Transverse colon (tissue), 4 donors: Measurements from ENCODE around the gene EIF4EBP2. TPM values are rescaled to one million over a fixed set of nuclear protein-coding genes. Genes with fewer than 3 reads are reported as not detected.
A peak's percentile ranks its signal among the peaks of the same experiment; 100 is the strongest.

Source experiments
- DNase-seq: peaks from one replicate; pipeline ENCODE4 v3.0.0-alpha.2; 2019
- H3K27ac ChIP-seq, 4 donors: fragments of 200-600 bp; sonication (generic); 2 replicates each; pipeline ENCODE4 v1.5.1; 2016 to 2018; ENCODE audit warnings: inconsistent platforms in 4 of 4
- H3K27me3 ChIP-seq: fragments of 200-600 bp; sonication (generic); 2 replicates; pipeline ENCODE4 v1.5.1; 2017; ENCODE audit warnings: inconsistent platforms
- H3K36me3 ChIP-seq, 4 donors: fragments of 200-600 bp; sonication (generic); 2 replicates each; pipeline ENCODE4 v1.5.1; 2017 to 2019; ENCODE audit warnings: inconsistent platforms in 4 of 4
- H3K4me1 ChIP-seq, 4 donors: fragments of 200-600 bp; sonication (generic); 2 replicates each; pipeline ENCODE4 v1.5.1; 2017 to 2020; ENCODE audit warnings: inconsistent platforms in 4 of 4
- H3K4me3 ChIP-seq, 4 donors: fragments of 200-600 bp; sonication (generic); 1 replicate in 1 of 4; 2 replicates in 3 of 4; pipeline versions ENCODE4 v1.5.1 to v1.6.1; 2017 to 2019; ENCODE audit warnings: inconsistent platforms in 4 of 4
- H3K9me3 ChIP-seq, 2 donors: fragments of 200-600 bp; sonication (generic); 2 replicates each; pipeline ENCODE4 v1.5.1; 2017 to 2019; ENCODE audit warnings: inconsistent platforms in 2 of 2
- EP300 ChIP-seq: sonication (generic); formaldehyde crosslinking; IDR thresholded peaks from one replicate; pipeline ENCODE4 v1.6.1; 2017; ENCODE audit warnings: antibody characterized with exemption, low read depth
- POLR2A ChIP-seq: fragments of 450-650 bp; IDR thresholded peaks from one replicate; pipeline ENCODE4 v1.6.1; 2016; ENCODE audit warnings: antibody characterized with exemption, mild to moderate bottlenecking, moderate library complexity
- POLR2AphosphoS5 ChIP-seq, 3 donors: sonication (generic); formaldehyde crosslinking; IDR thresholded peaks; one replicate each; pipeline ENCODE4 v1.6.1; 2016; ENCODE audit warnings: antibody characterized with exemption in 3 of 3
- WGBS, 2 donors: methylation state at CpG; one replicate each; pipeline ENCODE4 v1.1.5; 2018; ENCODE audit warnings: low coverage in 1 of 2; 5-methylcytosine and 5-hydroxymethylcytosine counted together
- in situ Hi-C, 4 donors: fragments of 200-750 bp; cut with MboI; loops; one replicate each; pipeline versions ENCODE4 v1.15.0 to v1.15.1; 2017; ENCODE audit warnings: low sequenced_read_pairs in 3 of 4, low pct_ligation_motif_present in 1 of 4, low pct_unique_long_range_greater_than_20kb in 1 of 4
- intact Hi-C: fragments of 100-400 bp; cut with DNase I; formaldehyde crosslinking; loops from one replicate; pipeline ENCODE4 v1.15.1; 2023; ENCODE audit warnings: low total_unique reads
- total RNA-seq, 4 donors: library from RNA; depleted of rRNA; stranded (reverse); fragments of >200 nt; gene quantifications; one replicate each; pipeline ENCODE4 v1.1.0, GENCODE V29; 2016
- TF ChIP-seq, protein P1 (sequence below), 5 experiments: fragments of 200-600 bp in 3 of 5; fragments of 450-650 bp in 2 of 5; sonication (generic) in 3 of 5; IDR thresholded peaks; 1 replicate in 2 of 5; 2 replicates in 3 of 5; pipeline ENCODE4 v1.5.1; 2016 to 2017; ENCODE audit warnings: antibody characterized with exemption in 5 of 5, inconsistent platforms in 3 of 5, mild to moderate bottlenecking in 2 of 5, moderate library complexity in 1 of 5

Gene EIF4EBP2
- total RNA-seq, 4 donors from 2014 or later = 43.6 to 117 (median 110) TPM

DNA sequence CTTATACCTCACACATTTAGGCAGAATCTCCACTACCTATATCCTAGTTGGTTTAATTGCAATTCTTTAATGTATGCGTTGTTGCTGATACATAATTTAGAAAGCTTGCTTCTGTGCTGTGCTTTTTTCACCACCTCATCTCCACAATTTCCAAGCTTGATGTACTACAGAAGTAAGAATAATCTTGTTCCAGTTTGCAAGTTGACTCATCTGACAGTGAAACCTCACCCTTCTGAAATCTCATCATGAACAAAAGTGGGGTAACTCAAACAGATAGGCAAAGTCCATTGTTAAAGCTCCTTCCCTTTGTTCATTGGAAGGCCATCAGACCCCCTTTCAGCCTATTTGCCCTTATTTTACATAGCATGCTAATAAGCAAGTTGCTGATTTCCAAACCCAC lies 13.6 kb downstream of the EIF4EBP2 start:
- WGBS, 2 donors = 97 to 100% methylated on average over 1 of the region's 1 CpG
- in situ Hi-C loops = no loop called here

DNA sequence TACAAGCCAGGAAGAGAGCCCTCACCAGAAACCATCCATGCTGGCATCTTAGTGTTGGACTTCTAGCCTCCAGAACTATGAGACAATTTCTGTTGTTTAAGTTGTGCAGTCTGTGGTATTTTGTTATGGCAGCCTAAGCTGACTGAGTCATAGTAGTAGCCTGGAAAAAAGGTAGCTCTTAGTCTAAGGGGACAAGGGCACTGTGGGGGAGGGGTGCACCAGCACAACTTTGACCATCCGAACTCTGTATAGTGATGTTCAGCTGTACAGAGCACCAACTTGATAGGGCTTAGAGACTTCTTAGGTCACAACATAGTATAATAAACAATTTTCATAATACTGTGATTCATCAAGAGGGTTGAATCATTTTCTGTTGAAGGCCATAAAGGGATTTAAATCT lies 14.3 kb downstream of the EIF4EBP2 start:
- in situ Hi-C loops = no loop called here
- no peak for DNase-seq
- intact Hi-C loops = no loop called here
- H3K27ac ChIP-seq = peak overlapping the region in 1 of 4 donors; percentile 22
- WGBS, 2 donors = 60 to 74% methylated on average over 1 of the region's 1 CpG
- H3K4me3 ChIP-seq = no peak overlapping the region
- H3K4me1 ChIP-seq = peaks cover 0 to 3% (median 0%) of the 10 kb centered on the region in 4 donors
- peak in 1 of 3 donors; percentile 6 for TF ChIP-seq POLR2AphosphoS5 (IDR thresholded peaks at IDR 0.05)
- no peak for TF ChIP-seq POLR2A
- peaks cover 0 to 34% (median 17%) of the 10 kb centered on the region in 4 donors for H3K36me3 ChIP-seq
- H3K27me3 ChIP-seq = no peaks in the 10 kb centered on the region
- no peaks in the 10 kb centered on the region for H3K9me3 ChIP-seq

More for the DNA sequence above, 13.6 kb downstream of the EIF4EBP2 start:
- Histone ChIP-seq H3K4me3 (no peak overlapping the region), H3K36me3 (peaks cover 0 to 28% (median 14%) of the 10 kb centered on the region in 4 donors), H3K4me1 (peaks cover 0 to 6% (median 0%) of the 10 kb centered on the region in 4 donors), H3K9me3 (no peaks in the 10 kb centered on the region), H3K27me3 (no peaks in the 10 kb centered on the region), H3K27ac (no peak overlapping the region)
- TF ChIP-seq POLR2A (no peak), EP300 (no peak)
- TF ChIP-seq, protein P1, sequence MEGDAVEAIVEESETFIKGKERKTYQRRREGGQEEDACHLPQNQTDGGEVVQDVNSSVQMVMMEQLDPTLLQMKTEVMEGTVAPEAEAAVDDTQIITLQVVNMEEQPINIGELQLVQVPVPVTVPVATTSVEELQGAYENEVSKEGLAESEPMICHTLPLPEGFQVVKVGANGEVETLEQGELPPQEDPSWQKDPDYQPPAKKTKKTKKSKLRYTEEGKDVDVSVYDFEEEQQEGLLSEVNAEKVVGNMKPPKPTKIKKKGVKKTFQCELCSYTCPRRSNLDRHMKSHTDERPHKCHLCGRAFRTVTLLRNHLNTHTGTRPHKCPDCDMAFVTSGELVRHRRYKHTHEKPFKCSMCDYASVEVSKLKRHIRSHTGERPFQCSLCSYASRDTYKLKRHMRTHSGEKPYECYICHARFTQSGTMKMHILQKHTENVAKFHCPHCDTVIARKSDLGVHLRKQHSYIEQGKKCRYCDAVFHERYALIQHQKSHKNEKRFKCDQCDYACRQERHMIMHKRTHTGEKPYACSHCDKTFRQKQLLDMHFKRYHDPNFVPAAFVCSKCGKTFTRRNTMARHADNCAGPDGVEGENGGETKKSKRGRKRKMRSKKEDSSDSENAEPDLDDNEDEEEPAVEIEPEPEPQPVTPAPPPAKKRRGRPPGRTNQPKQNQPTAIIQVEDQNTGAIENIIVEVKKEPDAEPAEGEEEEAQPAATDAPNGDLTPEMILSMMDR (IDR thresholded peaks at IDR 0.05) = no peak
- intact Hi-C loops = no loop called here
- no peak for DNase-seq

DNA sequence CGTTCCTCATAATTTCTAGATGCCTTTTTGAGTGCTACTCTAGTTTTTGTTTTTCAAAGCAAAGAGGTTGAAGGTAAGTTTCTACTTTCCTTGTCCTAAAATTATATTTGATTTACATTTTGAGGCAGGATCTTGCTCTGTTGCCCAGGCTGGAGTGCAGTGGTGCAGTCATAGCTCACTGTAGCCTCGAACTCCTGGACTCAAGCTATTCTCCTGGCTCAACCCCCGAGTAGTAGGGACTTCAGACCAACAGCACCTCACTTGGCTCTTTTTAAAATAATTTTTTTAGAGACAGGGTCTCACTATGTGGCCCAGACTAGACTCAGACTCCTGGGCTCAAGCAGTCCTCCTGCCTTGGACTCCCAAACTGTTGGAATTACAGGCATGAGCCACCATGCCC lies 14.8 kb downstream of the EIF4EBP2 start:
- peaks cover 0 to 3% (median 0%) of the 10 kb centered on the region in 4 donors for H3K4me1 ChIP-seq
- WGBS, 2 donors = 60 to 92% methylated on average over 1 to 3 of the region's 3 CpGs
- no peak for DNase-seq
- H3K36me3 ChIP-seq = peaks cover 0 to 39% (median 20%) of the 10 kb centered on the region in 4 donors
- H3K4me3 ChIP-seq = no peak overlapping the region
- intact Hi-C loops (no loop called here), in situ Hi-C loops (no loop called here)
- no peaks in the 10 kb centered on the region for H3K27me3 ChIP-seq
- TF ChIP-seq, protein P1 (IDR thresholded peaks at IDR 0.05) = no peak
- TF ChIP-seq POLR2AphosphoS5 (IDR thresholded peaks at IDR 0.05) (no peak), EP300 (no peak), POLR2A (no peak)
- peak overlapping the region in 1 of 4 donors; percentile 22 for H3K27ac ChIP-seq
- H3K9me3 ChIP-seq = no peaks in the 10 kb centered on the region

DNA sequence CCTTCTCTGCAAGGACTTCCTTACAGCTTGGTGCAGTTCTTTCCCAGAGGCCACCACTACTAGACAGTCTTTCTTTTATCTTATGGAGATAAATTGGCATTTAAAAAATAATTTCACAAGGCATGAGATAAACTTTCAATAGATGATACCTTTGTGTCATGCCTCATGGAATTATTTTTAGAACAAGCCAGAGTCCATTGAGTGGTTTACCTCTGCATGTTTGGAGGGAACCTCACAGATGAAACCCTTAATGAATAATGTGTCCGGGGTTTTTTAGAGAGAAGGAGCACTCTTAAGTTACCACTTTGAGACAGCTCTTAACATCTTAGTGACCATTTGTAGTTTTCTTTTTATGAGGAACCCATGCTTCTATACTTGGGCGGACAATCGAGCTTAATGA lies 20.4 kb downstream of the EIF4EBP2 start:
- TF ChIP-seq POLR2AphosphoS5 (IDR thresholded peaks at IDR 0.05) = no peak
- TF ChIP-seq, protein P1 (IDR thresholded peaks at IDR 0.05) = no peak
- TF ChIP-seq POLR2A = no peak
- TF ChIP-seq EP300 = no peak
- Histone ChIP-seq H3K27ac (peak overlapping the region in 3 of 4 donors; percentile 38 to 58 (median 39)), H3K4me3 (no peak overlapping the region), H3K36me3 (peaks cover 0 to 48% (median 21%) of the 10 kb centered on the region in 4 donors), H3K27me3 (no peaks in the 10 kb centered on the region), H3K9me3 (no peaks in the 10 kb centered on the region), H3K4me1 (peaks cover 0 to 35% (median 19%) of the 10 kb centered on the region in 4 donors)
- whole genome bisulfite sequencing, 2 donors = 88 to 90% methylated on average over 3 of the region's 3 CpGs
- in situ Hi-C loops = no loop called here
- no peak for DNase-seq
- intact Hi-C loops = no loop called here

DNA sequence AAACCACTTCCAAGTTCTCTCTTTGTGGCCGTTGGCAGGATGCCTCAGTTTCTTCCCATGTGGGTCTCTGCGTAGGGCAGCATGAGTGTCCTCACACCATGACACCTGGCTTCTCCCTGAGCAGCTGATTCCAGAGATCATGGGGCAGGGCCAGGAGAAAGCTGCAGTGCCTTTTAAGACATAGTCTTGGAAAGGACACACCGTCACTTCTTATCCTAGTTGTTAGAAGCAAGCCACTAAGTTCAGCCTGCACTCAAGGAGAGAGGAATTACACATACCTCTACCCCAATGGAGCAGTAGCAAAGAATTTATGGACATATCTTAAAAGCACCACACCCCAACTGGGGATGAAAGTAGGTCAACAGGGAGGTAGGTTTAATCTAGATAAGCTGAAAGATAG lies 21.2 kb downstream of the EIF4EBP2 start:
- Histone ChIP-seq H3K4me3 (no peak overlapping the region), H3K9me3 (no peaks in the 10 kb centered on the region), H3K4me1 (peaks cover 2 to 41% (median 21%) of the 10 kb centered on the region in 4 donors), H3K27me3 (no peaks in the 10 kb centered on the region), H3K36me3 (peaks cover 0 to 45% (median 19%) of the 10 kb centered on the region in 4 donors), H3K27ac (peak overlapping the region; percentile 38 to 58 (median 42))
- DNase-seq = peak; percentile 29
- TF ChIP-seq, protein P1 (IDR thresholded peaks at IDR 0.05) = no peak
- TF ChIP-seq POLR2AphosphoS5 (IDR thresholded peaks at IDR 0.05) = peak in 2 of 3 donors; percentile 22 to 45
- TF ChIP-seq EP300 = peak; percentile 5
- in situ Hi-C loops = no loop called here
- 53% methylated on average over 3 of the region's 3 CpGs; no CpG with 5 or more reads in 1 of the 2 donors for WGBS, 2 donors
- intact Hi-C loops = no loop called here
